HG03025 (cell line): Measurements from ENCODE around the gene VGLL4.
"Not testable (repeated sequence)": the region's sequence is repeated elsewhere in the genome, so short reads cannot be mapped to it uniquely, and the experiment has no call there.

Experiments
- ATAC-seq: cut with Tn5 transposase; IDR thresholded peaks from one replicate; pipeline ENCODE4 v1.9.1; 2021; ENCODE audit warnings: mild to moderate bottlenecking, moderate library complexity; ENCODE audit not compliant: unreplicated experiment, low FRiP score

Gene VGLL4

DNA sequence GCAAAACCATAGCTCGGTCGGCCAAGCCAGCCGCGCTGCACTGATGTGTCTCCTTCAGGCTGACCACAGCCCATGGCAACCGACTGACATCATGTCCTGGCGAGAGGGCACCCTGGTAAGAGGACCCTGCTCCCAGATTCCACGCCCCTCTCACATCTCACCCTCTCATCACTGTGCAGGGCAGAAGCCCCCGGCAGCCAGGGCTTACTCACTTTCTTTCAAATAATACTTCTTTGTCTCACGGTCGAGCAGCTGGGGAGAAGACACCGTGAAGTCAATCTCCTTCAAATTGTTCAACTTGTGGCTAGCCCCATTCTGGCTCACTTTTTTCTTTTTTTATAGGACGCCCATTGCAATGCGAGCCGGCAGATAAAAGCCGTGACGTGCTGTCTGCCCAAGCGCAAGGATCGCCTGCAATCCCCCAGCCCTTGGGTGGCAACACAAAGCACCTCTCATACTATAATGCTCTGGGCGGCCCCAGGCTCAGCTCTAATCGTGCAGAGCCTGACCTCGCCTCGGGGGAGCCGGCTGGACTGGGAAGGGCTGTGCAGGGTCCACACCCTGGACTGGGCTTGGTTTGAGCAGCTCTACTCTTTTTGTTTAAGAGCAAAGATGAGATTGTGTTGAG, 33.6 kb downstream of the VGLL4 start:
- no peak for ATAC-seq

DNA sequence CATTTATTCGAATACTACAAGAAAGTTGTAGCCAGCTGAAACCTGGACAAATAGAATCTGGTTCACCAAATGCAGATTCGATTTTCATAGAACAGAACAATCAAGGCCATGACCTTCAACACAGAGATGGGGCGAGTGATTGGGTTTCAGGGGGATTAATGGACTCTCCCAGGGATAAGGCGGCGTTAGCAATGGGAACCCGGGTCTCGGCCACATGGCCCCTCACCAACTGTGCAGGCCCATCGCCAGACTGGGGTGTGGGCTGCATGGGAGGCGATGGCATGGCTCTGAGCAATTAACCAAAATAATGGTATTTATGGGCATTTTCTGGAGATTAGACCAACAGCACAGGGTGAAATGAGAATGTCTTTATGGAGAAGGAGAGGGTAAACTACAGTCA, 34.2 kb downstream of the VGLL4 start:
- no peak for ATAC-seq

DNA sequence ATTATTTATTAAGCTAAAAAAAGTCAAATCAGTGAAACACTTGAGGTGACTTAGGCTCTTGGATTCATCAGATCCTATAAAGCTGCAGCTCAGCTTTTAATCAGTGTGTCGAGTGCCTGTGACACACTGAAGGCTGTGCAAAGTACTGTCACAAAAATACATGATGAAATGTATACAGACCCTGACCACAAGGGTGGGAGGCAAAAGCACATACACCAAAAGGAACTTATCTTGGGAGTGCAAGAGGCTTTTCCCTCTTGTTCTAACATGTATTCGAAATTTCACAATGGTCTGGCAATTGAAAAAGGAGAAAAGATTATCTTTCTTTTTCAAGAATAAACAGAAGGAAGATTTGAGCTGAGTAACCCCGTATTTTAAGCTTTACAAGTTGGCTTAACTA, 35.9 kb downstream of the VGLL4 start:
- no peak for ATAC-seq

DNA sequence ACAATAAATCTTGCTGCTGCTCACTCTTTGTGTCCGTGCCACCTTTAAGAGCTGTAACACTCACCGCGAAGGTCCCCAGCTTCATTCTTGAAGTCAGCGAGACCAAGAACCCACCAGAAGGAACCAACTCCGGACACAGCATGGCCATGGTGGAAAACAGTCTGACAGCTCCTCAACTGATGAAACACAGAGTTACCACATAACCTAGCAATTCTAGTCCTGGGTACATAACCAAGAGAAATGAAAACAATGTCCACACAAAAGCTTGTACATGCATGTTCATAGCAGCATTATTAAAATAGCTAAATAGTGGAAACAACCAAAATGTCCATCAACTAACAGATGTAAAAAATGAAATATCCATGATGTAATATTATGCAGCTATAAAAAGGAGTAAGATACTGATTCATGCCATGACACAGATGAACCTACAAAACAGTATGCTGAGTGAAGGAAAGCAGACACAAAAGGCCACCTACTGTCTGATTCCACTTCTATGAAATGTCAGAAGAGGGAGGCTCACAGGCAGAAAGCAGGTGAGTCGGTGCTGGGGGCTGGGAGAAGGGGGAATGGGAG, 36.8 kb downstream of the VGLL4 start:
- ATAC-seq = no peak

DNA sequence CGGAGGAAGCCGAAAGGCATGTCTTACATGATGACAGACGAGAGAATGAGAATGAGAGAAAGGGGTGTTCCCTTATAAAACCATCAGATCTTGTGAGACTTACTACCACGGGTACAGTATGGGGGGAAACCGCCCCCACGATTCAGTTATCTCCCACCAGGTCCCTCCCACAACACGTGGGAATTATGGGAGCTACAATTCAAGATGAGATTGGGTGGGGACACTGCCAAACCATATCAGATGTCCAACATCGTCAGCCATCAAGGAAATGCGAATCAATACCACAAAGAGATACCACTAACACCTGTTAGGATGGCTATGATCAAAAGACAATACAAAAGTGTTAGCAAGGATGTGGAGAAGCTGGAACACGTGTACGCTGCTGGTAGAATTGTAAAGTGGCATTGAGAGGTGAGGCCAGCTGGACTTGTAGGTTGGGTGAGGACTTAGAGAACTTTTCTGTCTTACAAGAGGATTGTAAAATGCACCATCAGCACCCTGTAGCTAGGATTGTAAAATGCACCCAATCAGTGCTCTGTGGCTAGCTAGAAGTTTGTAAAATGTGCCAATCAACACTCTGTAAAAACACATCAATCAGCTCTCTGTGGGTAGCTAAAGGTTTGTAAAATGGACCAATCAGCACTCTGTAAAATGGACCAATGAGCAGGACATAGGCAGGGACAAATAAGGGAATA, 37.5 kb downstream of the VGLL4 start:
- ATAC-seq = no peak

DNA sequence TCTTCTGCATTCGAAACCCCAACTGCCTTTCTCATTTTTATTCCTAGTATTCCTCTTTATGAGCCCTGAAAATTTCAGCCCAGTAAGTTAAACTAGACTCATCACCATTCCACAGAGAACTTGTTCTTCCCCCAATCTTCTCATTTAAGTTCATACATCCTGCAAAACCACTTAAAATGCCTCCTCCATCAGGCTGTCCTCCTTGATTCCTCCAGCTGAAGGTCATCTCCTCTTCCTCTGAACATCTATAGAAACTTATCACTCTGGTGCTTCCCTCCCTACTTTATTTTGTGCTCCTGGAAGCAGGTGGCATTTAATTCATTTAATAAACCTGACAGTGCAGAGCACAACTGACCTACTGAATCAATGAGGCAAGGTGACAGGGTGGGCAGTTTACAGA, 38.3 kb downstream of the VGLL4 start:
- no peak for ATAC-seq

DNA sequence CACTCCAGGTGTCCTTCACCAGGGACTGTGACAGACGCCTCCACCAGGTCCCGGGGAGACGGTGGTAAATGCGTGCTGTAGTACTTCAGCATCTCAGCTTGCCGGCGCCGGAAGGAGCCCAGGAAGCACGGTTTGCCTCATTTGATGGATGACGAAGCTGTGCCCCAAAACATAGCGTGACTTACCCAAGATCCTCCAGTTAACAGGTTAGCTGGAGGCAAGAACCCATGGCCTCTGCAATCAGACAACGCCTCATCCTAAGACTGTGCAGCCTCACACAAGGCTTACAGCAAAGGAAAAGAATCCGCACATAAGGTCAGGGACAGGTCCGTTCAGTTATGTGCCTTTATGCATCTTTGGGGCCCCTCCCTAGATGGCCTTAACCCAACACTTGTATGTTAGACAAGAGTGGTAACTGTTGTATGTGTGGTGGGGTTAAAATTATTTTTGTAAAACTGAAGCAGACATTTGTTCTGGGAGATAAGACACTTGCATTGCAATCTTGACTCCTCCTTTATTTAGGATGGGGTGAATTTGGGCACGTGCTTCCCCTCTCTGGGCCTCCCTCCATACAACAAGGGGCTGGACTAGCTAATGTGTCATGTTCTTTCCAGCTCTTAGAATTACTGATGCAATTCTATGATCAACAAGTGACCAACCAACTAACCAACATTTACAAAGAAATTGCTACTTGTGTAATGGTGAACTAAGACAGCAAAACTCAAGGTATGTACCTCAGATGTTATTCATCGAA, 39.4 kb downstream of the VGLL4 start:
- ATAC-seq = no peak

DNA sequence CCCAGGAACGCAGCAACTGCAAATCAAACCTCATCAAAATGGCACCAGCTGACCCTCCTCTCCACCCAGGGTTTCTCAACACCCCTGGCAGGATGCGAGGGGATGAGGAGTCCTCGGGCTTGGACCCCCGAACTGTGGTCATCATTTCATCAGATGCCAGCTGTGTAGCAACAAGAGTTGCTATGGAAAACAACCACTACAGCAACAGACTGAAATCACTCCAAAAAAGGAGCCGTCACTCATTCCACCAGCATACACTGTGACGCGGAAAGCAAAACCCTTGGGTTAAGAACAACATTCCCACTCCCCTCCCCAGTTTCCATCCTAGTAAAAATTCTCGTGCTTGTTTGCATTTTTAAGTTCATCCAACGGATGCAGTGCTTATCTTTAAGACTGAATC, 40.1 kb downstream of the VGLL4 start:
- ATAC-seq = no peak

DNA sequence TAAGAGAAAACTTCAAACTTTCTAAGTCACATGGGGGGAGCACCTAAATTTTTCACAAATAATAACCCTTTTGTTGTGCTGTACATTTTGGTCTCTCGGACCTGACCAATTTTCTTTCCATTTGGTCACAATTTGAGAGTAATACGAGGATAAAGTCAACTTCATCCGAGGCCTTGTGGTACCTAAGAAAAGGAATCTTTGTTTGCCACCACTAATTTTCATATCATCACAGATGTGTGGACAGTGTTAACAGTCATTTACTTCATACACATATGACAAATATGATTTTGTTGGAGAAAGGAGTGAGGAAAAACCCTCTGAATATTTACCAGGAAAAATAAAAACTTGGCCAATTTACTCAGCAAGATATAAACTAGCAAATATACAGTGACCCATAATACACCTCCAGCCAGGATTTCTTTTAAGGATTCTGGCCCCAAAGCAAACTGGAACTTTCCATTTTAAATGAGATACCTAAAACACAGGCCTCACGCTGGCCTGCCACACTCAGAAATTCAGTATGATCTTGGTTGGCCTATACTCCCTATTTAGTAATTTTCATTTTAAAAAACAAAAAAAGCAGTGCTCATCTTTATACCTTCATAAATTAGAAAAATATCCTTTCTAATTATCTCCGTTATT, 40.7 kb downstream of the VGLL4 start:
- no peak for ATAC-seq

DNA sequence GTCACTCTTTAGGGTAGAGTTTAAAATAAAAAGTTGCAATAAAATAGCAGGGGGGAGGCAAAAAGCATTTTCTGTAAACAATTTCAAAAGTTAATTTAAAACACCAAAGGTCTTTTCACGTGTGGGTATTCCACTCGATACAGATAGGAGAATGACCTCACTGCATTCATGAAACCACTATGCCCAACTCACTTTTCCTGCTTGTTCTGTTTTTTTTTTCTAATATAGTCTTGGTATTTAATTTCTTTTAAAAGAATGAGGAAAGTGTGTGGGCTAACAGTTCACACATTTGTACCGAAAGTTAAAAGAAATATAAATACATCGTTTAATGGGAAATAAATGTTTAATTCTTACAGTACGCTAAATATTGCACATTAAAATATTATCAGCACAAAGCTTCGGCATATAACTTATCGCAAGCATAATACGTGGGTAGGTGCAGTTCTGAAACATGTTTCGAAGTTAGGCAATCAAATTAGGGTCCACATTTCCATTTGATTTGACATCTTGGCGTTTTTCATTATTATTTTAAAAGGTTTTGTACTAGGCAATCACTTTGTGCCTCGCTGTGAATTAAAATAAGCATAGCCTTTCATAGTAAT, 41.4 kb downstream of the VGLL4 start:
- ATAC-seq = no peak

DNA sequence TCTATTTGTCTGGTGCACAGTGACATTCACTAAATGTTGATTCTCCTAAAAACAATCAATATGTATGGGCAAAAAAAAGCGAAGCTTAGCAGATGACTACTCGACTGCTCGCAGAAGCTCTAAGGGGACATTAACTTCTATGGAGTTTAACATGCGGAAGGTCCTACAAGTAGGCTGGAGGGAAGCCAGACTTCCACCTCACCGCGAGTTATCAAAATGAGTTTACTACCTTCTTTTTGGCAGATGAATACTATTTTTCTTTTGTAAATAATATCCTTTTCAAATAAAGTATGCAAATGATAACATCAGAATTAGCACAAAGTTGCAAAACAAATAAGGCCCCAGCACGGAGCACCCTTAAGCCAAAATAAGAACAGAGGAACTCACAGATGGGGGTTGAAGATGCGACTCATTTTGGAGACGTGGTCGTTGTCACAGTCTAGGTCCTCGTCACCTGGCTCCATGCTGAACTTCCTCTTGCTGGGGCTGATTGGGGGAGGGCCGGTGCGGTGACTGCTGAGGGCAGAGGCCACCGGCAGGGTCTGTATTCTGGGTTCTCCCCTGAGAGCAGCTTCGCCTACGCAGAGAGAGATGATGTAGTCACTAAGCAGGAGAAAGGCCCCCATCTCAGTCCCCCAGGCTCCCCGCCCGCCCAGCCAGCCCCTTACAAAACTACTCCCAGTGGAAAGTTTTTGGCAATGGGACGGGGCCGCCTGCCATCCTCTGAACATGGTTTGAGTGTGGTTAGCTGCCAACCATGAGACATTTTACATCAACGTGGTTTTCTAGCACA, 42.1 kb downstream of the VGLL4 start:
- ATAC-seq = peak; percentile 77

DNA sequence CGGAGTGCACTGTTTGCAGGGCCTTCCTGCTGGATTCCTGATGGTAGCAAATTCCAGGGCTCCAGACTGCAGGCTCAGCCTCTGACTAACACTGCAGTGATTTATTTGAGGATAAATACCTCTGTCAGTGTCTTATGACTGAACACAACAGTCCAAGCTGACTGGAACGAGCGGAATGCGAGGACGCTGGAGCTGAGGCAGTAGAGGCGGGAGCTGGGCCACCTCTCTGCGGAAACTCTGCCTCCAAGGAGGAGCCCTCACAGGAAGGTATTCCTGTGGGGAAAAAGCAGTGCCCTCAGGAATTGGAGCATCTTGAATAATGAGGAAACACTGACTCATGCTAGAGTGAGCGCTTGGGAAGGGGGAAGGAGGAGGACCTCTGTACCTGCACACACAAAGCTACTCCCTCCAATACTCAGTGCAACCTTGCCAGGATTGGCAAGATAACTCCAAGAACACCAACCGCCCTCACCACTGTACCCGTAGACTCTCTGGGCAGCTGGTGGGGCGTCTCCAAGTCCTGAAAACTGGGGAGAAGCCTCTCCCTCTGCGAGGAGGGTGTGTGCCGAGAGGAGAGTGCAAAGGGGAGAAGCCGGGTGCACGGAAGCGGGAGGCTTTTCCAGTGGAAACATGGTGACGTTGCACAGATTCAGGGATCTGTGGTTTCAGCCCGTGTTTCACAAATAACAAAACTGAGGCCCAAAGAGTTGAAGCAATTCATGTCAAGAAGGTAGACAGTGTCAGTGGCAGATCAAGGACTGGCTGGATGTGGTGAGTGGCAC, 43.0 kb downstream of the VGLL4 start:
- no peak for ATAC-seq

DNA sequence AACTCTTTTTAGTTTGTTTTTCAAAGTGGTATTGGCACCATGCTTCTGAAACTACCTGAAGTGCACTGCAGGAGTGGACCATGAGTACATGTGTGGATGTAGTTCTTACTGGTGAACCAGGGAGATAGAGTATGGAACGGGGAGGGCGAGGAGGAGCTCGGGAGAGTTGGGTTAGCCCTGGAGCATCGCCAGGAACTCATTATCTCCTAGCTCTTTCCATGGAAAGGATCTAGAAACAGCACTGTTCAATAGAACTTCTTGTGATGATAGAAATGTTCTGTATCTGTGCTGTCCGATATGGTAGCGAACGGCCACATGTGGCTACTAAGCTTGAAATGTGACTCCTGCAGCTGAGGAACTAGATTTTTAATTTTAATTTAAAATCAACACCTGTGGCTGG, 47.3 kb downstream of the VGLL4 start:
- ATAC-seq = no peak

DNA sequence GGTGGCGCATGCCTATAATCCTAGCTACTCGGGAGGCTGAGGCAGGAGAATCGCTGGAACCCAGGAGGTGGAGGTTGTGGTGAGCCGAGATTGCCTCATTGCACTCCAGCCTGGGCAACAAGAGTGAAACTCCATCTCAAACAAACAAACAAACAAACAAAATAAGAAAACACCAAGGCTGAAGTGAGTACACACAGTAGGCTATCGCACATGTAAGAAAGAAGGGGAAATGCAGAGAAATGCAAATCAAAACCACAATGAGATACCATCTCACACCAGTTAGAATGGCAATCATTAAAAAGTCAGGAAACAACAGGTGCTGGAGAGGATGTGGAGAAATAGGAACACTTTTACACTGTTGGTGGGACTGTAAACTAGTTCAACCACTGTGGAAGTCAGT, 48.7 kb downstream of the VGLL4 start:
- not testable (repeated sequence) for ATAC-seq

DNA sequence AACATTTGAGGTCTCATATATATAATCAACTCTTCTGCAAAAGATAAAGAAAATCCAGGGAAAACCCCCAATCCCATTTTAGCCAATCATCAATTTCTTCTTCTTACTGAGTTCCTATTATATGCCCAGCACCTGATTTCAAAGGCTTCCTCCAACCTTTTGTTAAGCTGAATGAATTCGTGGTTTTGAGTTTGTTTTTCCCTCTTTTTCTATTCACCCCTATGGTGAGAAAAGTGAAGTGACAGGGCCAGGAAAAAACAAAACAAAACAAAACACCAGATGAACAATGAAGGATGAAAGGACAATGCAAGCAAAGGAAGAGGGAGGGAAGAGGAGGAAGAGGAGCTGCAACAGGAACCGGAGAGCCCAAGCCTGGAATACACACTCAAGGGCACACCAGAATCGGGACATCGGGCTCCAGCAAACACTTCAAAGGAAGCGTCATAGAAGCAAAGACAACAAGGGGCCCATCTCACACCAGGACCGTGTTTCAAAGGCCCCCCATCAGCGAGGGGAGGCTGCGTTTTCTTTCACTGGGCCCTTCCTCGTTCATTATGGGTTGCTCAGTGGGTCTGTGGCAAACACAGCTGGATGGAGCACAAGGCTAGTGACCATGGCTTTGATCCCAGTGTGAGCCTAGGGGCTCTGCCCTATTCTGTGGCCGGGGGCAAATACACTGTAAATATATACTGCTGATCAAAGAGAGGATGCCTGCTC, 50.2 kb downstream of the VGLL4 start:
- ATAC-seq = no peak

DNA sequence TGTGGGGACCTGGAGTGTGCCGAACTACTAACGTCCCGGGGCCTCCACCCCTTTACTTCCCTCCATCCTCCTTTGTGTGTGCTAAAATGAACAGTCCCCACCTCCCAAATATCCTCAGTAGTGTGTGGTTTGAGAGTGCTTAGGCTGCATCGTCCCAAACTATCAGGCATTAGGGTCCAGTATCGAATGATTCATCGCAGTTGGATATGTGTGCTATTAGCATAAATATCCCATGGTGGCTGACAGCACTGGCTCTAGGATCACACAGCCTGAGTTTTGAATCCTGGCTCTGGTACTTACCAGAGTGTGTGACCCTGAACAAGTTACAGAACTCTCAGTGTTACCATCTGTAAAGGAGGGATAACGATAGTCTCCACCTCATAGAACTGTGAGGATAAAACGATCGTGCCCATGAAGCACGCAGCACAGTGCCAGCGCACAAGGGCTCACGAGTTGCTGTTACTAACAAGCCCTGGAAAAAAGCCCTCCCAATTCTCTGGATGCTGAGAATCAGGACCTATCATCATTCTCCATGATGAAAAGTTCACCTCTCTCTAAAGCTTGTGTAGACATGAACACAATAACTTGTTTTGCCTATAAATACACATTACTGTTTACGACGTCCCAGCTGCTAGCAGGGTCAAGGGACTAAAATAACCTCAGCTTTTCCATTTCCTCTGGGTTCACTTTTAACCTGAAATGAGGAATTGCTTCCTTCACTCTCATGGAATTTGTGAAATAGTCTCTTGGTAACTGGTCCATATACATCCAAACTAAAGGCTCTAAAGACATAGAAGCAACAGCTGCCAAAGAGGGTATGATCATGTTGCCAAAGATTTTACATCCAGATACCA, 51.0 kb downstream of the VGLL4 start:
- no peak for ATAC-seq
